ENCODE data around the gene ELP1.
"Not testable (repeated sequence)": the region's sequence is repeated elsewhere in the genome, so short reads cannot be mapped to it uniquely, and the experiment has no call there.

ELP1 gene

GRCh38 chr9:108850293-108850897, 83.5 kb downstream of the ELP1 start:
- H3K9me3 ChIP-seq (ENCODE audit: control insufficient read depth, low read length): no peaks in the 10 kb centered on the region
- H3K36me3 ChIP-seq (ENCODE audit: control insufficient read depth, insufficient read depth, low read length): no peaks in the 10 kb centered on the region
- no peak overlapping the region for H3K9ac ChIP-seq
- no peak overlapping the region for H2AFZ ChIP-seq
- no peaks in the 10 kb centered on the region for H3K27me3 ChIP-seq (ENCODE audit: control insufficient read depth, insufficient read depth, low read length)
- no peak overlapping the region for H3K4me3 ChIP-seq (ENCODE audit: low read depth, low read length)
- TF ChIP-seq CTCF (IDR thresholded peaks at IDR 0.05): no peak
- H3K4me1 ChIP-seq: no peaks in the 10 kb centered on the region
- no peaks in the 10 kb centered on the region for H3K79me2 ChIP-seq
- no peak overlapping the region for H3K27ac ChIP-seq
- no peak overlapping the region for H3K4me2 ChIP-seq (ENCODE audit: low read length)

- not testable (repeated sequence) for H3K79me2 ChIP-seq; H3K27me3 ChIP-seq (ENCODE audit: control insufficient read depth, insufficient read depth, low read length); H3K36me3 ChIP-seq (ENCODE audit: control insufficient read depth, insufficient read depth, low read length); H3K4me3 ChIP-seq (ENCODE audit: low read depth, low read length); H3K4me1 ChIP-seq; H3K27ac ChIP-seq; H2AFZ ChIP-seq; H3K9ac ChIP-seq; H3K9me3 ChIP-seq (ENCODE audit: control insufficient read depth, low read length); H3K4me2 ChIP-seq (ENCODE audit: low read length)
These were observed 85.6 kb downstream of the ELP1 start for GRCh38 chr9:108848296-108848695.

- TF ChIP-seq CTCF (IDR thresholded peaks at IDR 0.05): no peak
- Histone ChIP-seq H3K9ac (no peak overlapping the region), H3K4me1 (no peaks in the 10 kb centered on the region), H3K27ac (no peak overlapping the region), H3K9me3 (ENCODE audit: control insufficient read depth, low read length) (no peaks in the 10 kb centered on the region), H3K4me2 (ENCODE audit: low read length) (no peak overlapping the region), H3K4me3 (ENCODE audit: low read depth, low read length) (no peak overlapping the region), H3K36me3 (ENCODE audit: control insufficient read depth, insufficient read depth, low read length) (no peaks in the 10 kb centered on the region), H3K27me3 (ENCODE audit: control insufficient read depth, insufficient read depth, low read length) (no peaks in the 10 kb centered on the region), H2AFZ (no peak overlapping the region), H3K79me2 (no peaks in the 10 kb centered on the region)
These were observed 88.0 kb downstream of the ELP1 start for GRCh38 chr9:108845947-108846346.

GRCh38 chr9:108845507-108845906, 88.4 kb downstream of the ELP1 start:
- Histone ChIP-seq H3K4me3 (ENCODE audit: low read depth, low read length) (no peak overlapping the region), H3K27me3 (ENCODE audit: control insufficient read depth, insufficient read depth, low read length) (no peaks in the 10 kb centered on the region), H3K4me2 (ENCODE audit: low read length) (no peak overlapping the region), H3K9ac (no peak overlapping the region), H3K36me3 (ENCODE audit: control insufficient read depth, insufficient read depth, low read length) (no peaks in the 10 kb centered on the region), H3K9me3 (ENCODE audit: control insufficient read depth, low read length) (no peaks in the 10 kb centered on the region), H3K4me1 (no peaks in the 10 kb centered on the region), H3K79me2 (no peaks in the 10 kb centered on the region), H2AFZ (no peak overlapping the region), H3K27ac (no peak overlapping the region)
- TF ChIP-seq CTCF (IDR thresholded peaks at IDR 0.05): no peak

- Histone ChIP-seq H3K79me2 (no peaks in the 10 kb centered on the region), H3K9me3 (ENCODE audit: control insufficient read depth, low read length) (no peaks in the 10 kb centered on the region), H3K4me2 (ENCODE audit: low read length) (no peak overlapping the region), H3K4me1 (no peaks in the 10 kb centered on the region), H3K4me3 (ENCODE audit: low read depth, low read length) (no peak overlapping the region), H3K27ac (no peak overlapping the region), H3K27me3 (ENCODE audit: control insufficient read depth, insufficient read depth, low read length) (no peaks in the 10 kb centered on the region), H2AFZ (no peak overlapping the region), H3K9ac (no peak overlapping the region), H3K36me3 (ENCODE audit: control insufficient read depth, insufficient read depth, low read length) (no peaks in the 10 kb centered on the region)
- no peak for TF ChIP-seq CTCF (IDR thresholded peaks at IDR 0.05)
These were observed 89.1 kb downstream of the ELP1 start for GRCh38 chr9:108844856-108845255.

Measured in parathyroid adenoma (tissue), 2 donors.